HG03378 (cell line): ENCODE results near the gene CTAGE9.

Experiments used
- ATAC-seq: cut with Tn5 transposase; IDR thresholded peaks from one replicate; pipeline ENCODE4 v1.9.1; 2021; ENCODE audit warnings: mild to moderate bottlenecking, moderate library complexity; ENCODE audit not compliant: unreplicated experiment

The CTAGE9 gene

DNA sequence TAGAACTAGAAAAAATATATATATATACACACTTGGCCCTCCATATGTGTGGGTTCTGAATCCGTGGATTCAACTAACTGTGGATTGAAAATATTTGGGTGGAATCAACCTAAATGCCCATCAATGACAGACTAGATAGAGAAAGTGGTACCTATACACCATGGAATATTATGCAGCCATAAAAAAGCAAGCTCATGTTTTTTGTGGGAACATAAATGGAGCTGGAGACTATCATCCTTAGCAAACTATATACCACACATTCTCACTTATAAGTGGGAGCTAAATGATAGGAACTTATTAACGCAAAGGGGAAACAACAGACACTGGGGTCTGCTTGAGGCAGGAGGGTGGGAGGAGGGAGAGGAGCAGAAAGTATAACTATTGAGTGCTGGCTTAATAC is 37.6 kb downstream of the CTAGE9 start:
- no peak for ATAC-seq

DNA sequence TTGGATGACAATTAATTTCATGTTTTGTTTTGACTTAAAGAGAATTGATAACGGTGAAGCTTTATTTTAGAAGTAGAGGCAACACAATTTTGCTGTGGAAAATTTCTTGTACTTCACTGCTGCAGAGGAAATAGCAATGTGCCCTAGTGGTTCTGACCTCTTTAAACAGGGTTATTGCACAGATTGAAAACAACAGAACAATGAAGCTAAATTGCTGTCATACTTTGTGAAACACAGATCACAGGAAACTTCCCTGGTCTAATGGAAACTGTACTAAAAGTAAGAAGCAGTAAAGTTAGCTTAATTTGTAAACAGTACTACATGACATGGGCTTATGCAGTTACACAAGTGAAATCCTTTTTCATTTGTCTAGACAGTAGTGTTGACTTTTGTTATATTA is 40.9 kb downstream of the CTAGE9 start:
- no peak for ATAC-seq

DNA sequence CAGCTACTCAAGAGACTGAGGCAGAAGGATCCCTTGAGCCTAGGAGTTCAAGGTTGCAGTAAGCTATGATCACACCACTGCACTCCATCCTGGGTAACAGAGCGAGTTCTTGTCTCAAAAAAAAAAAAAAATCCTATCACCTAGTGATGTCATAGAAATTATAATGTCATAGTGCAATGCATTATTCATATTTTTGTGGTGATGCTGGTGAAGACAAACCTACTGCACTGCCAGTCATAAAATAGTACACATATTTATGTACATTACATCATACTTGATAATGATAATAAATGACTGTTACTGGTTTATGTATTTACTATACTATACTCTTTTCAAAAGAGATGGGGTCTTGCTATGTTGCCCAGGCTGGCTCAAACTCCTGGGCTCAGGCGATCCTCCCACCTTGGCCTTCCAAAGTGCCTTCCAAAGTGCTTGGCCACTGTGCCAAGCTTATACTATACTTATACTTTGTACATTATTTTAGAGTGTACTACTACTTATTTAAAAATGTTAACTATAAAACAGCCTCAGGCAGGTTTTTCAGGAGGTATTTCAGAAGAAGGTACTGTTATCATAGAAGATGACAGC is 47.1 kb downstream of the CTAGE9 start:
- ATAC-seq = no peak

DNA sequence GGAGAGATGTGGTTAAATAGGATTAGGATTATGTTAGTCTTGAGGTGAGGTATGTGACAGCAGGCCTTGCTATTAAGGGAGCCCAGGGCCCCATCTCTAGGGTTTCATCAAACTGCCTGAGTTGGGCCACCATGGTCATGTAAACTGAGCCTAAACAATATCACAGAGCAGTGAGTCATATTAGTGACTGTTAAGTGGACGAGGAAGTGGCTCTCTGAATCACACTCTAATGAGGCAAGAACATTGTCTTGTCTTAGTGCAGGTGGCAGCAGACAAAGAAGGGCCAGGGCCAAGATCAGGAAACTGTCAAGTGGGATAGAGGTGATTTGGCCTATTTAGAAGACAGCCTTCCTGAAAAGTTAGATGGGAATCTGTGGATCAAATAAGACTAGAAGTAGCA is 50.6 kb downstream of the CTAGE9 start:
- ATAC-seq = no peak
